Right lobe of liver (tissue), 4 donors: ENCODE results near the gene TFCP2L1.

Experiments used
- CTCF ChIP-seq, 4 donors: fragments of 200-600 bp in 3 of 4; fragments of 450-650 bp in 1 of 4; IDR thresholded peaks; one replicate each; pipeline versions ENCODE4 v1.5.1 to v1.8.0; 2016 to 2022; ENCODE audit warnings: antibody characterized with exemption in 4 of 4, mild to moderate bottlenecking in 2 of 4
- POLR2A ChIP-seq: fragments of 450-650 bp; IDR thresholded peaks from one replicate; pipeline ENCODE4 v1.6.1; 2017; ENCODE audit warnings: antibody characterized with exemption, mild to moderate bottlenecking
- donor health status: DM: no; HTN: no; CAD: no.
- donor health status: DM: no; HTN: no; CAD: no.
- donor health status: DM: no; HTN: yes; CAD: no.

- TF ChIP-seq CTCF (IDR thresholded peaks at IDR 0.05) (no peak), POLR2A (no peak)
Observed at GRCh38 chr2:121212661-121213325, 72.2 kb downstream of the TFCP2L1 start.
